GM23338 (cell line): ENCODE results near the gene HECTD2. TPM values are rescaled to one million over a fixed set of nuclear protein-coding genes. Genes with fewer than 3 reads are reported as not detected.

Source experiments
- ATAC-seq: fragments of 200-7000 bp; cut with Tn5 transposase; 3 replicates; pipeline ENCODE4 v1.9.1; 2020
- DNase-seq: peaks from one replicate; pipeline ENCODE4 v3.0.0-alpha.2; 2015; ENCODE audit warnings: low spot score
- H2AFZ ChIP-seq: fragments of 200-600 bp; sonication (generic); 2 replicates; pipeline ENCODE4 v1.8.0; 2016; ENCODE audit warnings: antibody characterized with exemption, mild to moderate bottlenecking, moderate library complexity
- H3F3A ChIP-seq: fragments of 200-600 bp; sonication (generic); replicated peaks from 2 replicates; pipeline ENCODE4 v1.8.0; 2017; ENCODE audit warnings: antibody characterized with exemption, mixed run types, low read depth
- H3K27ac ChIP-seq: fragments of 200-600 bp; sonication (generic); 2 replicates; pipeline ENCODE4 v1.6.1; 2016; ENCODE audit warnings: low read depth
- H3K27me3 ChIP-seq: fragments of 200-600 bp; sonication (generic); 2 replicates; pipeline ENCODE4 v1.8.0; 2016; ENCODE audit warnings: mild to moderate bottlenecking, mixed run types, moderate library complexity; ENCODE audit not compliant: insufficient read depth
- H3K36me3 ChIP-seq: fragments of 200-600 bp; sonication (generic); 2 replicates; pipeline ENCODE4 v1.8.0; 2016; ENCODE audit warnings: mild to moderate bottlenecking; ENCODE audit not compliant: insufficient read depth
- H3K4me1 ChIP-seq: fragments of 200-600 bp; sonication (generic); 2 replicates; pipeline ENCODE4 v1.8.0; 2016; ENCODE audit warnings: mild to moderate bottlenecking, moderate library complexity; ENCODE audit not compliant: insufficient read depth
- H3K4me2 ChIP-seq: fragments of 200-600 bp; sonication (generic); 2 replicates; pipeline ENCODE4 v1.7.1; 2017; ENCODE audit warnings: mixed run types
- H3K4me3 ChIP-seq: fragments of 200-600 bp; sonication (generic); 2 replicates; pipeline ENCODE4 v1.6.1; 2016; ENCODE audit warnings: mixed run types
- H3K79me2 ChIP-seq: fragments of 200-600 bp; sonication (generic); replicated peaks from 2 replicates; pipeline ENCODE4 v1.8.0; 2017; ENCODE audit warnings: mild to moderate bottlenecking; ENCODE audit not compliant: insufficient read depth
- H3K9me2 ChIP-seq: fragments of 200-600 bp; sonication (generic); 2 replicates; pipeline ENCODE4 v1.8.0; 2017; ENCODE audit not compliant: insufficient read depth
- H4K20me1 ChIP-seq: fragments of 200-600 bp; sonication (generic); replicated peaks from 2 replicates; pipeline ENCODE4 v1.8.0; 2017; ENCODE audit warnings: mild to moderate bottlenecking; ENCODE audit not compliant: insufficient read depth
- H3K27ac Mint-ChIP-seq: 2 replicates; pipeline ENCODE4 v1.8.0; 2020; ENCODE audit warnings: inconsistent platforms, mild to moderate bottlenecking, moderate library complexity, mixed read lengths
- H3K27me3 Mint-ChIP-seq: 3 replicates; pipeline ENCODE4 v1.8.0; 2022; ENCODE audit warnings: low read depth, mild to moderate bottlenecking, moderate library complexity, mixed read lengths, inconsistent platforms; ENCODE audit not compliant: insufficient read depth, poor library complexity
- H3K36me3 Mint-ChIP-seq: 3 replicates; pipeline ENCODE4 v1.8.0; 2021; ENCODE audit warnings: low read depth, mild to moderate bottlenecking, inconsistent platforms, moderate library complexity, mixed read lengths
- H3K4me1 Mint-ChIP-seq: 3 replicates; pipeline ENCODE4 v1.8.0; 2020; ENCODE audit warnings: mild to moderate bottlenecking, inconsistent platforms, mixed read lengths
- H3K4me3 Mint-ChIP-seq: 3 replicates; pipeline ENCODE4 v1.8.0; 2021; ENCODE audit warnings: moderate library complexity, mild to moderate bottlenecking, inconsistent platforms, mixed read lengths
- H3K9me3 Mint-ChIP-seq: 3 replicates; pipeline ENCODE4 v1.8.0; 2020; ENCODE audit warnings: moderate library complexity, mild to moderate bottlenecking, inconsistent platforms, mixed read lengths
- CREB1 ChIP-seq: fragments of 250-450 bp; sonication (Bioruptor Pico); IDR thresholded peaks from 2 replicates; pipeline ENCODE4 v1.5.0; 2020; ENCODE audit warnings: low read depth, mild to moderate bottlenecking, moderate library complexity
- CTCF ChIP-seq, 2 experiments: fragments of 200-600 bp in 1 of 2; sonication (generic) in 1 of 2; conservative IDR thresholded peaks; 2 replicates each; pipeline versions ENCODE4 v1.5.1 to v1.6.1; 2016 to 2017; ENCODE audit warnings: antibody characterized with exemption in 2 of 2, low read depth in 2 of 2, mild to moderate bottlenecking in 2 of 2, moderate library complexity in 1 of 2
- ETS1 ChIP-seq: IDR thresholded peaks from 2 replicates; pipeline ENCODE4 v1.6.1; 2016; ENCODE audit warnings: antibody characterized with exemption
- EZH2 ChIP-seq: fragments of 200-600 bp; sonication (generic); IDR thresholded peaks from one replicate; pipeline ENCODE4 v1.8.0; 2017; ENCODE audit warnings: antibody characterized with exemption, mild to moderate bottlenecking, low read depth; ENCODE audit not compliant: unreplicated experiment
- EZH2phosphoT487 ChIP-seq: fragments of 200-600 bp; sonication (generic); IDR thresholded peaks from one replicate; pipeline ENCODE4 v1.8.1; 2018; ENCODE audit warnings: antibody characterized with exemption; ENCODE audit not compliant: unreplicated experiment
- JUNB ChIP-seq: IDR thresholded peaks from one replicate; pipeline ENCODE4 v1.6.1; 2016; ENCODE audit warnings: antibody characterized with exemption; ENCODE audit not compliant: unreplicated experiment
- NANOG ChIP-seq: IDR thresholded peaks from 2 replicates; pipeline ENCODE4 v1.6.1; 2016; ENCODE audit warnings: antibody characterized with exemption, borderline replicate concordance
- POLR2AphosphoS5 ChIP-seq: IDR thresholded peaks from 2 replicates; pipeline ENCODE4 v1.6.1; 2016; ENCODE audit warnings: antibody characterized with exemption, low read depth
- REST ChIP-seq: IDR thresholded peaks from one replicate; pipeline ENCODE4 v1.6.1; 2018; ENCODE audit warnings: antibody characterized with exemption; ENCODE audit not compliant: unreplicated experiment
- STAT1 ChIP-seq: IDR thresholded peaks from one replicate; pipeline ENCODE4 v1.6.1; 2016; ENCODE audit warnings: antibody characterized with exemption; ENCODE audit not compliant: unreplicated experiment
- ZNF114 ChIP-seq: fragments of 250-450 bp; sonication (Bioruptor Pico); IDR thresholded peaks from 2 replicates; pipeline ENCODE4 v1.5.0; 2020; ENCODE audit warnings: mild to moderate bottlenecking, moderate library complexity
- ZNF331 ChIP-seq: fragments of 250-450 bp; sonication (Bioruptor Pico); IDR thresholded peaks from 2 replicates; pipeline ENCODE4 v1.5.0; 2020; ENCODE audit warnings: low read depth, mild to moderate bottlenecking, moderate library complexity
- ZNF462 ChIP-seq: fragments of 250-450 bp; sonication (Bioruptor Pico); IDR thresholded peaks from 2 replicates; pipeline ENCODE4 v1.5.0; 2020; ENCODE audit warnings: mild to moderate bottlenecking, moderate library complexity
- polyA plus RNA-seq: library from polyadenylated mRNA; unstranded; fragments of >200 nt; fragmentation: Nextera tagmentation; extraction: Ambion mirVana; gene quantifications from 2 replicates; pipeline ENCODE4 v1.2.1, GENCODE V29; 2016
- total RNA-seq: library from RNA; depleted of rRNA; stranded (reverse); fragments of >200 nt; shearing (Covaris generic); gene quantifications from 2 replicates; pipeline ENCODE4 v1.2.3, GENCODE V29; 2014

HECTD2 gene
- total and polyA plus RNA-seq, 2 experiments from 2014 or later = 8.5 to 14.4 TPM

GRCh38 chr10:91556691-91557566 lies 146.8 kb downstream of the HECTD2 start:
- Mint-ChIP-seq H3K36me3 (peaks cover 13% of the 10 kb centered on the region), H3K4me1 (peaks cover 2% of the 10 kb centered on the region; the same call in 2 of the 3 replicates), H3K27me3 (peaks cover 6% of the 10 kb centered on the region), H3K4me3 (no peak overlapping the region), H3K9me3 (peaks cover 15% of the 10 kb centered on the region), H3K27ac (no peak overlapping the region)
- Histone ChIP-seq H3K36me3 (no peaks in the 10 kb centered on the region), H3K27me3 (no peaks in the 10 kb centered on the region), H3K9me2 (0 out of 2 replicates have a peak, but pooled peaks cover 4% of the 10 kb centered on the region), H3K27ac (no peak overlapping the region), H3F3A (no peaks in the 10 kb centered on the region), H3K4me3 (no peak overlapping the region), H4K20me1 (no peaks in the 10 kb centered on the region), H3K79me2 (no peaks in the 10 kb centered on the region), H3K4me1 (no peaks in the 10 kb centered on the region; the same call in 1 of the 2 replicates), H2AFZ (0 out of 2 replicates have a peak overlapping the region, but pooled peaks have one; percentile 38), H3K4me2 (no peak overlapping the region)
- DNase-seq (no peak), ATAC-seq (no peak)
- TF ChIP-seq ZNF114 (CRISPR knock-in tag) (no peak), EZH2 (no peak), ZNF331 (CRISPR knock-in tag) (no peak), STAT1 (no peak), JUNB (no peak), CREB1 (CRISPR knock-in tag) (no peak), EZH2phosphoT487 (no peak), ETS1 (no peak), NANOG (no peak), POLR2AphosphoS5 (no peak), ZNF462 (CRISPR knock-in tag) (no peak), CTCF (conservative IDR thresholded peaks at IDR 0.05; ENCODE audit: low read depth in 2 of 2) (no peak), REST (no peak)
